Ramos (cell line): Measurements from ENCODE around the gene RTRAF.

Experiments
- in situ Hi-C: fragments of 300-500 bp; cut with MboI; formaldehyde crosslinking; loops from one replicate; pipeline ENCODE4 v1.14.3; 2022; ENCODE audit warnings: low sequenced_read_pairs; ENCODE audit not compliant: unreplicated experiment

Gene RTRAF

DNA sequence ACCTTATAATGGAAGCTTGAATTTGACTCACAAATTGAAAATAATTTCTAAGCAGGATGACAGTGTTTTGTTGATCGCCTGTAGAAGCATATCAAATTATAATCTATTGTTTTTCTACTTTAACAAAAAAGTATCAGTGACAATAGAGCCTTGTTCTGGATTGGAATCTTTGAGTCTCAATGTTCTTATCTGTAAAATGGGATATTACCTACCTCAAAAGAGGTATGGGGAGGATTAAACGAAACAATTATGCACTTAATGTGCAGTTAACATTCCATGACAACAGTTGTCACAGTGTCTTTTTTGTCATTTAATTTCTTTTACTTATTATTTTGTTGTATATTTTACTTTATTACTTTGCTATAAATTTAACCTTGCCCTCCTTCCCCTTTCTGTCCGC, 1.1 kb downstream of the RTRAF start:
- in situ Hi-C loops: no loop called here

DNA sequence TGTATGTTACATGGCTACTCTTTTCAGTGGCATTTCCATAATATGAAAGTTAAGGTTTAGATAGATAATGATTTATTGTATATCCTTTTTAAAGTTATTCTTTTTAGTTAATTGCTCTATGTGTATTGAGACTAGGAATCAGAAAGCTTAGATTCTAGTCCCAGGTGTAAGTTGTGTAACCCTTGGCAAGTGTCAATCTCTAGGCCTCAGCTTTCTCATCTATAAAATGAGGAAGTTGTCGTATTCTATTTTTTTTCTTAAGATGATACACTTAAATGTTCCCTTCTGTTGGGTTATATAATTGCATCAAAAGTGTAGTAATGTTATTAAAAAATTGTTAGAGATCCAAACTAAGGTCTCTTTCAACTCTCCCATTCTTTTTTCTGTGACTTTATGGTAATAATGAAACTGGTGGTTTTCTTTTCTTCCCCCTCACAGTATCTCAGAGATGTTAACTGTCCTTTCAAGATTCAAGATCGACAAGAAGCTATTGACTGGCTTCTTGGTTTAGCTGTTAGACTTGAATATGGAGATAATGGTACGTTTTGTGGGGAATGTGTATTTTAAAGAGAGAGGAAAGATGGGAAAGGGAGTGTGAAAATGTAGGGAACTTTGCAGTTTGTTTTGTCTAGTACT, 4.1 kb downstream of the RTRAF start:
- in situ Hi-C loops: no loop called here

DNA sequence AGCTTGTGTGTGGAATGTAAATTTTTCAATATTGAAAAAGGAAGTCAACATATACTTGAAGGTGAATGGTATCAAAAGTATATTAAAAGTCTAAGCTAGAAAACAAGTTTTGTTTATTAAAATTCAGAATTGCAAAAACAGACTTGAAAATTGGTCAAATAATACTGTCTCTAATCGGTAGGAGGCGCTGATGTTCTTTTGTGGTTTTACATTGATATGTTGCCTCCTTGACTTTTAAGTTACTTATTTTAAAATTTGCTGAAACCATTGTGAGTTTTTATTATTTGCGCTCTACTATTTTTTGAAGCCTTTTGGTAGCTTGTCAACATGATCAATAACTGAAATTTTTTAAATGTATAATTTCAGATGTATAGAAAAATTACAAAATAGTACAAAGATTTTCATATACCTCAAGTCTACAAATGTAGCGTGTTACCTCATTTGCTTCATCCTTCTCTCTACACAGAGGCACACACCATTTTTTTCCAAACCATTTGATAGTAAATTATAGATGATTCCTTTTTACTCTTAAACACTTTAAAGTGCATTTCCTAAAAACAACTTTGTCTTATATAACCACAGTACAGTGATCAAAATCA, 6.9 kb downstream of the RTRAF start:
- in situ Hi-C loops: no loop called here

DNA sequence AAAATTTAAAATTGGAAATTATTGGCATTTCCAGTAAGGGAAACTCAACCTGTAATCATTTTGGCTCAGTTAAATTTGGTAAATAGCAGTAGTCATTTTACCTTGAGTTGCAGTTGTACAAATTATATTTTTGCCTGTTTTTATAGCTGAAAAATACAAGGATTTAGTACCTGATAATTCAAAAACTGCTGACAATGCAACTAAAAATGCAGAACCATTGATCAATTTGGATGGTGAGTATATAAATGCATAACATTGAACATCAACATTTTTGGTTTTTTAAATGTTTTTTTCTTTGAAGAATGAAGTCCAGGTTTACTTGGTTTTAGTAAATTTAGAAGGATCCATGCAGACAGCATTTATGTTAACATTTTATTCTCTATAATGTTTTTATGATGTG, 9.0 kb downstream of the RTRAF start:
- in situ Hi-C loops: no loop called here

DNA sequence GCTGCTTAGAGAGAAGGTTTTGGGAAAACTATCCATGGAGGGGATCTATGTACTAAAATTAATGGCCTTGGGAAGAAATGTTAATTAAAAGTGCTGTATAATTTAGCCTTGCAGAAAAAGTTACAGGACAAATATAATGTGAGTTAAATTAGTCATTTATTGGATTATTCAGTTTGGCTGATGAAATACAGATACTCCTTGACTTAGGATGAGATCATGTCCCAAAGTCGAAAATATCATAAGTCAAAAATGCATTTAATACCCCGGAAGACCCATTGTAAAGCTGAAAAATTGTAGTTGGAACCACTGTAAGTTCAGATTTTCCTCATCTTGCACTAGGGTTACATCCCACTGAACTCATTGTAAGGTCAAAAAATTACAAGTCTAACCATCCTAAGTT, 9.7 kb downstream of the RTRAF start:
- in situ Hi-C loops: no loop called here

DNA sequence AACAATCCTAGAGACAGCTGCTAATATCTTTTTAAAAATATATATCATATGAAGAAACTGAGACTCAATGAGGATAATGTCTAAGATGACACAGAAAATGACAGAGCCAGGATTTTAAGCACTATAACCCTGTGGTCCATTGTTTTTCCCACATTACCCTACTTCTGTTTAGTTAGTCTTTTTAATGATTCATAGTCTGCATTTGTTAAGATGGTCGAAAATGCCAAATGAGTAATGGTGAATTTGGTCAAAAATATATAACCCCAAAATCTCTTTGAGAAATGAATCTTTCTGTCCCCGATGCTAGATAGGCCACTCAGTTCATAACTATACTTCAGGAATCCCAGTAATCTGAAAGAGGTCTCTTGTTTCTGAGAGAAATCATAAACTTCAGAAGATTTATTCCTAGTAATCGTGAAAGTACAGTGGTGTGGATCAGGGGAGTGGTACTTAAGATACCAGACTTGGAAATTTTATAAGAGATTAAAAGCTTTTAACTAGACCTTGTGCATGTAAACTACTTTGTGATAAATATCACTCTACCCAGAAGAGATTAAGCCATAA, 10.8 kb downstream of the RTRAF start:
- in situ Hi-C loops: no loop called here

DNA sequence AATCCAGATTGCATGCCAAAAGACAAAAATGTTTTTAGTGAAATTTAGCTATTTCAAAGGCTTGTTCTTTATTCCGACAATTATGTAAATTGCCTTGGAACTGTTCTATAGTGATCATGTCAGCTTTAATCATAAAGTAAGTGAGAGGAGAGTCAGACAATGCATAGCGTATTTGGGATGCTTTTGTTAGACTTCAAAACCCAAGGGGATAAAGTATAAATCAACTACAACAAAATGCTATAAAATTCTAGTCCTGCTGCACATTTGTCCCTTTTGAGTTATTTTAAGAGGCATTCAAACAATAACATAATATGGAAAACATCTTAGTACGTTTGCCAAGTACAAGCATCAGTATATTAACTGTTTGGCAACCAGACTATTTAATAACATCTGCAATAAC, 11.3 kb downstream of the RTRAF start:
- in situ Hi-C loops: no loop called here

DNA sequence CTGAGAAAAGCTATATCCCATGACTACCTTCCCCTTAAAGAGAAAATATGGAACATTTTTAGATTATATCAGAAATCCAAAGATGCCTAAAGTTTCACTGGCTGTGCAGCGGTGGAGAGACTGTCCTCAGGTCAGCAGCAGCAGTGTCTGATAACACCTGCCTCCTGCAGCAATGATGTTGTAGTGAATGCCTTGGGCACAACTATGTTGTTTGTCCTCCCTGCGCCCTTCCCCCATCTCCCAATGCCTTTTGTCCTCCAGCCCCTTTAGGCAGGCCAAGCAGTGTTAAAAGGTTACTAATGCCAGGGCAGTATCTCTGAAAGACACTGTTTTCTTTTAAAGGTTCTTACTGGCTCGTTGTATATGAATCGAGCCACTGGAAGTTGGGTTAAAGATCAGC, 13.2 kb downstream of the RTRAF start:
- in situ Hi-C loops: no loop called here

DNA sequence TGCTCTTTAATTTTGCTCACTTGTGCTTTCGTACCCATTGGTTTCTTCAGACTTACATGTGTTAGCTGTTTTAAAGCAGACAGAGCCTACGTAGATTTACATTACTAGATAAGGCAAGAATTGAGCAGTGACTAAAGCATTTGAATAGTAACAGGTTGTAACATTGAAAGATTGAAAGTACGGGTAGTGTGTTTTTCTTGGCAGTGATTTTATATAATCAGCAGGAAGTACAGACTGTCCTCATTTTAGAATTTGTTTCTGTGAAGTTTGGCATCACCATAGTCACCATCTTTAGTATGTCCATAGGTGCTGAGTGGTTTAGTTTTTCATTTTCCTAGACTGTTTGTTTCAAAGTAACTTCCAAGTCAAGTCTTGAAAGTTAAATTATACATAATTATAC, 14.0 kb downstream of the RTRAF start:
- in situ Hi-C loops: no loop called here

DNA sequence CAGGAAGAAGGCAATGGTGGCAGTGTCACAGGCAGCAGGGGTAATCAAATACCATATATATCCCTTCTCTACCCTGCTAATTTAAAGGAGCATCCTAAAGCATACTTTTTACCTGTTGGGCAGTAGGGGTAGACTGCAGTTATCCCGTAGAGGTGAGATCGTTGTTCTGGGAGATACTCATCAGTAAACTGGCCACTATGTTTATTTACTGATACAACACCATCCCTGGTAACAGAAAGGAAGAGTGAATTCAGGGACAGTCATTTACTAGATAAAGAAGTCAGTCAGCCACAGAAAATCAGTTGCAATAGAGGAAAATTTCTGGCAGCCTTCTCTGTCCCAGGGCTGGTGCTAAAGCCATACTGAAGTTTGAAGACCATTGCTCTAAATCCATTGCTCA, 16.3 kb downstream of the RTRAF start:
- in situ Hi-C loops: no loop called here

DNA sequence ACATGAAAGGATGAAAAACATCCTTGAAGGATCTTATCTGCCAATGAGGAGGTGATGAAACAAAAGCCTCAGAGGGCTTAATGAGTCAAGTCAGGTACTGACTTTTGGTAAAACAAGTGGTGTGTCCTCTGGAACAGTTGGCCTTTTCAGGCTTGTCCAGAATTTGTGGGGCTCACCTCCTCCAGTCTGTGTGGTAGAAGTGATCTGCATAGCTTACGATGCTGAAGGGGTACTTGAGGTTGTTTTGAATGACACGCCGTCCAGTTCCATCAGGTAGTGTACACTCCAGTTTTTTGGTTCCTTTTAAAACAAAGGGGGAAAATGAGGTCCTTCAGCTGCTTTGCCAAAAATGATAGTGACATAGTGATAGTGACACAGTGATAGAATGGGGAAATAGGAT, 17.0 kb downstream of the RTRAF start:
- in situ Hi-C loops: no loop called here

DNA sequence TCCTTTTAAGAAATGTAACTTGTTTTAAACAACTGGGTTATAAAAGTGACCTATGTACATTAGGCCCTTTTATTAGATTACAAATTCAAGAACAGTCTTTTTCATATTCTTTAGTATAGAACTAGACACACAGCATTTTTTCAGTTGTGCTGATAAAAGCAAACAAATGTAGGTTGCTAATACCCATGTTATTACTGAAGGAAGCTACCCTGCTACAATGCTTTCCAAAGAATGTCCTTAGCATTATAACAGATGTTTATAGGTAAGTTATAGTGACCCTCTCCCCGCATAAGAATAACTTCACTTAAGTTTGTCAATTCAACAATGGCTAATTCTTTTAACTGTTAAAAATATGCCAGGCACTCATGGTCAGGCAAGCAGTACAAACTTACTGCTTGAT, 17.9 kb downstream of the RTRAF start:
- in situ Hi-C loops: no loop called here

DNA sequence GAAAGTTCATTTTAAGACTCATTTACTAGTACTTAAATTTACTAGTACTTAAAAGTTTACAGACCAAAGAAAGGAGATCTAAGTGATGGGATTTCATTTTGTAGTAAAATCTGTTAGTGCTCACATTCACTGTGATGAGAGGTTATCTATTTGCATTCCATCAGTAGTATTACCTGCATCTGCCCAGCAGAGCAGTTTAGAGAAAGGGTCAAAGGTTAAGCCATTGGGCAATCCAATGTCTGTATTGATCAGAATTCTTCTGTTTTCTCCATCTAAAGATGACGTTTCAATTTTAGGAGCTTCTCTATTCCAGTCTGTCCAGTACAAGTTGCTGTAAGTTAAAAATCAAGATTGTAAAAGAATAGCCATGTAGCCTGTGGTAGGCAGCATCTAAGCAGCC, 18.3 kb downstream of the RTRAF start:
- in situ Hi-C loops: no loop called here

DNA sequence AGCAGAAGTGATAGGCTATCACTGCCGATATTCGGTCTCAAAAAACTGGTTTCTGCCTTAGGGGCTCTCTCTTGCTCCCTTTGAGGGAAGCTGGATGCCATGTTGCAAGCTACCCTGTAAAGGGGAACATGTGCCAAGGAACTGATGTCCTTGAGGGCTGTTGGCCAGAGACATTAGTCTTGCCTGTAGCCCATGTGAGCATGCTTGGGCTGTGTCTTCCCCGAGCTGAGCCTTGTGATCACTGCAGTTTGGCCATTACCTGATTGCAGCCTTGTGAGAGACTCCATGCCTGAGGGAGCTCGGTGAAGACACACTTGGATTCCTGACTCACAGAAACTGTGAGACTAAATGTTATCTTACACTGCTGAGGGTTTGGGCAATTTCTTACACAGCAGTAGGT, 18.8 kb downstream of the RTRAF start:
- in situ Hi-C loops: no loop called here

DNA sequence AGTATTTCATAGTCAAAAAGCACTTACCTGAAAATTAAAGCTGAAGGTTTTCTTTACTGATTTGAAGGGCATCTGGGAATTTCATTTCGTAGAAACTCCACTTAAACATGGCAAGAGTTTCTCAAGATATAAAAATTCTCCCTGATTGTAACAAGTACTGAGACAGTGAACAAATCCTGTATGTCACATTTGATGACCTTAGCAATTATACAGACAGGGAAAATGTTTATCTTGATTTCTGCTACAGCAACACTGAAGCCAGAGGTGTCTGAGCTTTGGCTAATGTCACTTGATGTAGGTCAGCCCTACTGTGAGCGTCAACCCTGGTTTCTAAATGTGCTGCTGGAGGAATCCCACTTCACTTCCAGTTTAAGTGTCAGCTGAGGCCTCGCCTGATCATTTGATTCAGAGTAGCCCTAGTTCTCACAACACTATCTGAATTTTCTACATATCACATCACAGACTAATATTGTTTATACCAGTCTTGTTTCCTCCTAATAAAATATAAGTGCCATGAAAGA, 20.9 kb downstream of the RTRAF start:
- in situ Hi-C loops: no loop called here

DNA sequence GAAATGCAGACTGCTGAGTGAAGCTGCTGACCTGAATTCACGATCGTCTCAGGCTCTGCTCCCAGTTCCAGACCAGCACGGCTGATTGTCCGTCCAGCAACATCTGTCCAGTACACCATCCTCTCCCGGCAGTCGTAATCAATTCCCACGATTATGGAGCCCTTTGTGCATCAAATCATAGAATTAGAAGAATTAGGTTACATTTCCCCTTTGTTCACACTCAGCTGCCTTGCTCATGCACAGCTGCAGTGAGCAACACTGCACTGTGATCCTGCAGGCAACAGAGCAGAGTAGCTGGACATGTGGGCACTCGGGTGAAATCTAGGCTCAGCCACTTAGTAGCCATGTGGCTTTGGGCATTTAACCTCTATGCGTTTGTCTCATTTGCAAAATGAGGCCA, 22.2 kb downstream of the RTRAF start:
- in situ Hi-C loops: no loop called here

DNA sequence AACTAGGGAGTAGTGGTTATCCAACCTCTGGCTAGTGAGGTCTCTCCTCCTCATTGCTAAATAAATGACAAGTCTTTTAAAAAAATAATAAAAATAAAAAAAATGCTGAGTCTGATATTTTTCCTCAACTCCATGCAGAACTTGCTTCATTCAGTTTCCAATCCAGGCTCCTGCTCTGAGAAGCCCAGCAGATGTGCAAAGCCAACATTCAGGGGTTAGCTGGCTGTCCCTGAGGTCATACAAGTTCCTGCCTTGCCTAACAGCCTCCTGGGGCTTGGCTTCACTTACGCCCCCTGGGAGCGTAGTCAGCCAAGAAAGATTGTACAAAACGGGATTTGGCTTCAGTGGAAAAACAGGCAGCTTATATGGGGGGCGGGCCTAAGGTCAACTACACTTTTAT, 23.3 kb downstream of the RTRAF start:
- in situ Hi-C loops: no loop called here

DNA sequence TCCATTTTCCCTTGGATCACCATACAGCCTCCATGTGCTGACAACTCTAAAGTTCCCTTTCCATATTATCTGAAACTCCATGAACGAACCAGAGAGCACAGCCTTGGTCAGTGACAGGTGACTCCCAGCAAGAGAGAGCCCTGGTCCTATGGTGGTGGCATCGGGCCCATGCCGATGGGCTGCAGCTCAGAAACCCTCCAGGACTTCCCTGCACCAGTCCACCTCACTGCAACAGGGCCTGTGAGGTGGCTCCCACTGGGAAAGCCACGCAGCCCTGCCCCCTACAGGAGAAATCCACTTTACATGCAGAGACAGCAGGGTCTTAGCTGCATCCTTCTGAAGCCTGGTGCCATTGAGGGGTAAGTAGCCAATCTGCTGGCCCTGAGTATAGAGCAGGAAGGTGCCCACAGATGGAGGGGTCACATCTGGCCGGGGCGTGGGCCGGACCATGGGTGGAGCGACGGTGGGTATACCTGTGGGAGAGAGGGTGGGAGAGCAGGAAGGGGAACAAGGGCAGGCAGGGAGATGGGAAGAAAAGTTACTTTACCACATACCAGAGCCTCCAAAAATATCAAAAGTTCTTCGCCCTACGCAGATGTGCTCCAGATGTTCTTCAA, 24.7 kb downstream of the RTRAF start:
- in situ Hi-C loops: no loop called here

DNA sequence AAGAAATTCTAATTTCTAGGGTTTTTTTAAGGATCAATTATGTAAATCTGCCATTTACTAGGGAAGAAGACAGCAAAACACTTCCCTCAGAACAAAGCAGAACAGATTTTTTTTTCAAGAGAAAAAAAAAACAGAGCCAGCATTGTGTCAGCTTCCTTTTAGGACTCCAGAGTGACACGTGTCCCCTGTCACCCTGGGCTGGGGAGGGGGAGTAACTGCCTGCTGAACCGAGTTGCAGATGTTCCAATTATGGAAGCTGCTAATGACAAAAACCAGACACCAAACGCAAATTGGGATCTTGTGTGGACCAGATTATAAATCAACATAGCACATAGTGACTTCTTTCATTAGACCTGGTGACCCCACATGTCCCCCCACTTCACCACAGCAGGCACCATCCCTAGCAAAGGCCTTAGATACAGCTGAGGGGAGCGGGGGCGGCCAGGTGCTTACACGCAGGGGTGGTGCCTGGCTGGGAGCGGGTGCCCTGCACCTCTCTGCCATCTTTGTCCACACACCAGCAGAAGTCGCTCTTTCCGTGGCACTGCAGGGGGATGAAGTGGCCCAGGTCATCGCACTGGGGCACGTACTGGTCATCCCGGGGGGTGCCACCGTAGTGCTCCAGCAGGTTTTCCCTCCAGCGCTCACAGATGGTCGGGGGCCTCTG, 25.4 kb downstream of the RTRAF start:
- in situ Hi-C loops: no loop called here

DNA sequence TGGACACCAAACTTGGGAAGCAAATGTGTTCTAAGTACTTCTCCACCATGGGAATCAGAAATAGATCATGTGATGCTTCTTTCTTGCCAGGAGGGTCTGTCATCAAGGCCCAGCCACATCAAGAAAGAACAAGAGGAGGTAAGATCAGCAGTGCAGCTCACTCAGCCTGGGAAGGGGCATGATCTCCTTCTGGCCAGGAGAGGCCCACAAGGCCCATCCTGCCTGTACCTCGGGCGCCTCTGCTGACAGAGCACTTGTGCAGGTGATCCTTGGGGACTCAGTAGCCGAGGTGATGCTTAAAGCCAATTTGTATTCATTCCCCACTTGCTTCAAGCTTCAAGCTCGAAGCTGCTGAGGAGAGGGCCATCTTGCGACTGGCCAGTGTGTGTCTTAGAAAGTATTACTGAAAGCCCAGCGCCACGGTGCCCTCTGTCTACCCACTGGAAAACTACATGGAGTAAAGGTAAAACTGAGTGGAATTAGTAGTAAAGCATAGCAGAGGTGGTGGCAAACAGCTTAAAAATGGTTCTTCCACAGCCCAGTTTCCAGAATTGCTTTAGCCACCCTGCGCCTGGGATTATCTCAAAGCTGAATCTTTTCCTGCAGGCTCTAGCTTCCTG, 26.2 kb downstream of the RTRAF start:
- in situ Hi-C loops: no loop called here

DNA sequence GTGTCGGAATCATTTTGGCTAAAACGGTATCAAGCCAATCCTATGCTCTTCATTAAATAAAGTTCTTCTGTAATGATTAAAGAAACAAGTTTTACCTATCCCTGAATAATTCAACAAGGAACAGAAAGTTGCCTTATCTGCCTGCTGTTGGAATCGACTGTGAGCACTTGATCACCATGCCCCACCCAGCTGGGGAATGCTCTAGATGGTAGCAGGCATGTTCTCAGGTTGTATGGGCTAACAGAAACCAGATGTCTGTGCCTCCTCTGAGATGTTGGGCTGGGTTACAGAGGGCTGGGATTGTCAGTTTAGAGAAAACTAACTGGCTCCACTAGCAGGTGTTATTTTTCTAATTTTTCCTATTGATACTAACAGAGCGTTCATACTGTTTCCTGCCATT, 28.9 kb downstream of the RTRAF start:
- in situ Hi-C loops: no loop called here
